ENCODE results near the gene FAM76B.

FAM76B gene

DNA sequence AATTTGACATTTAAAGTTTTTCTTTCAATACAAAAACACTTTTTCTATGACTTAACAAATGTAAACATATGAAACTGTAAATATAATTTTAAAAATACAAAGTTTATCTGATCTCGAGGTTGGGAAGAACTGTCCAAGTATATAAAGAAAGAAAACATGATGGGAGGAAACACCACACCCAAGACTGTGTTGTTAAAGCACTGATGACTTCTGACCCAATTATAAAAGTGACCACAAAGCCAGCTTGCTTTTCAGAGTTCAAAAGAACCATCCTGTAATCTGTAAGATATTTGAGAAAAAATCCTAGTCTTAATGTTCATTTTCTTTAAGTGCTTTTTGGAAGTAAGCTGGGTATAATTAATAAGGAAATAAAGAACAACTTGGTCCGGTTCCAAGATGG is 16.3 kb upstream of the FAM76B start:
- DNase-seq (ENCODE audit: low read depth): no peak
- H3K4me3 ChIP-seq (ENCODE audit: low read depth, low read length): no peak overlapping the region
- TF ChIP-seq CTCF (IDR thresholded peaks at IDR 0.05; ENCODE audit: low read depth, low read length): no peak
- TF ChIP-seq POLR2A (IDR thresholded peaks at IDR 0.05; ENCODE audit: extremely low read depth, insufficient read length): no peak
- no peak for TF ChIP-seq MAX (IDR thresholded peaks at IDR 0.05; ENCODE audit: low read depth, low read length)
- TF ChIP-seq MYC (IDR thresholded peaks at IDR 0.05; ENCODE audit: low read depth, low read length): no peak

DNA sequence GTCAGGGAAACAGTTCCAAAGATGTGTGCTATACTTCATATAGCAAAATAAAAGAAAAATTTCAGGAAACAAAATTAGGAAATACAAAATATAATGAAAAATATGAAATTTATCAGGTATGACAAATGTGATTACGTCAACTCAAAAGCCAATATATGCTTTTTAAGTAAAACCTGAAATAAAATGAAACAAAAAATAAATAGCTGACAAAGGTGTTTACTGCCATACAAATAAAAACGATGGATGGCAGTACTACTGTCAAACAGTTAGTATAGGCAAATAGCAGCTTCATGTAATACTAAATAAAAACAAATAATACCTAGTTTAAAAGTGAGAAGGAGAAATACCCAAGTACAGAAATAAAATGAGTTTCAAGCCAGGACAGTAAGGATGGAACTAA is 14.4 kb upstream of the FAM76B start:
- H3K4me3 ChIP-seq (ENCODE audit: low read depth, low read length): no peak overlapping the region
- no peak for DNase-seq (ENCODE audit: low read depth)
- no peak for TF ChIP-seq MAX (IDR thresholded peaks at IDR 0.05; ENCODE audit: low read depth, low read length)
- no peak for TF ChIP-seq MYC (IDR thresholded peaks at IDR 0.05; ENCODE audit: low read depth, low read length)
- no peak for TF ChIP-seq CTCF (IDR thresholded peaks at IDR 0.05; ENCODE audit: low read depth, low read length)
- no peak for TF ChIP-seq POLR2A (IDR thresholded peaks at IDR 0.05; ENCODE audit: extremely low read depth, insufficient read length)

- TF ChIP-seq MAX (IDR thresholded peaks at IDR 0.05; ENCODE audit: low read depth, low read length) (no peak), POLR2A (IDR thresholded peaks at IDR 0.05; ENCODE audit: extremely low read depth, insufficient read length) (no peak), MYC (IDR thresholded peaks at IDR 0.05; ENCODE audit: low read depth, low read length) (no peak), CTCF (IDR thresholded peaks at IDR 0.05; ENCODE audit: low read depth, low read length) (no peak)
- no peak for DNase-seq (ENCODE audit: low read depth)
- H3K4me3 ChIP-seq (ENCODE audit: low read depth, low read length): no peak overlapping the region
Measured at GRCh38 chr11:95802806-95803205, 13.2 kb upstream of the FAM76B start.

DNA sequence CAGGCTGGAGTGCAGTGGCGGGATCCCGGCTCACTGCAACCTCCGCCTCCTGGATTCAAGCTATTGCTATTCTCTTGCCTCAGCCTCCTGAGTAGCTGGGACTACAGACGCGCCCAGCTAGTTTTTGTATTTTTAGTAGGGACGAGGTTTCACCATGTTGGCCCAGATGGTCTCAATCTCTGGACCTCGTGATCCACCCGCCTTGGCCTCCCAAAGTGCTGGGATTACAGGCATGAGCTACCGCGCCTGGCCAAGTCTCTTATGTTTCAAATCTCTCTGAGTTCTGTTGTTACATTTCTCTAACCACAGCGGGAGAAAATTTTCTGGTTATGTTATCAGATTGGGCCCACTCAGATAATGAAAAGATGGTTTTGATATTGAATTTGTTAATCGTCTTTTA is 10.9 kb upstream of the FAM76B start:
- TF ChIP-seq MAX (IDR thresholded peaks at IDR 0.05; ENCODE audit: low read depth, low read length) (no peak), MYC (IDR thresholded peaks at IDR 0.05; ENCODE audit: low read depth, low read length) (no peak), CTCF (IDR thresholded peaks at IDR 0.05; ENCODE audit: low read depth, low read length) (no peak), POLR2A (IDR thresholded peaks at IDR 0.05; ENCODE audit: extremely low read depth, insufficient read length) (no peak)
- H3K4me3 ChIP-seq (ENCODE audit: low read depth, low read length): no peak overlapping the region
- DNase-seq (ENCODE audit: low read depth): no peak

DNA sequence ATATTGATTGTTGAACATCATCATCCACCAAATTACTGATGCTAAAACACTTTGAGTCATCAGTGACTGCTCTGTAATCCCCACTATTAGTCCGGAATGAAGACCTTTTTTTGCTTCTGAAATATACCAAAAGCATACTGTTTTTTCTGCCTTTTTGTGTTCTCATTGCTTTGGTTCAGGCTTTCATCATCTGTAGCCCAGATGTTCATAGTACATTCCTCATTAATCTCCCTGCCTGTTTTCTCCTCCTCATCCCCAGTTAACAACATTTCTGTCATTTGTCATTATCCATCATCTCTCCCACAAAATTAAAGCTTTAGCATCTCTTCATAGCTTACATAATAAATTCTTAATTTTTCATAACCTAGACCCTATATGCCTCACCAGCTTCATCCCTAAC is 10.0 kb upstream of the FAM76B start:
- TF ChIP-seq MAX (IDR thresholded peaks at IDR 0.05; ENCODE audit: low read depth, low read length) (no peak), MYC (IDR thresholded peaks at IDR 0.05; ENCODE audit: low read depth, low read length) (no peak), CTCF (IDR thresholded peaks at IDR 0.05; ENCODE audit: low read depth, low read length) (no peak), POLR2A (IDR thresholded peaks at IDR 0.05; ENCODE audit: extremely low read depth, insufficient read length) (no peak)
- H3K4me3 ChIP-seq (ENCODE audit: low read depth, low read length): no peak overlapping the region
- DNase-seq (ENCODE audit: low read depth): no peak

DNA sequence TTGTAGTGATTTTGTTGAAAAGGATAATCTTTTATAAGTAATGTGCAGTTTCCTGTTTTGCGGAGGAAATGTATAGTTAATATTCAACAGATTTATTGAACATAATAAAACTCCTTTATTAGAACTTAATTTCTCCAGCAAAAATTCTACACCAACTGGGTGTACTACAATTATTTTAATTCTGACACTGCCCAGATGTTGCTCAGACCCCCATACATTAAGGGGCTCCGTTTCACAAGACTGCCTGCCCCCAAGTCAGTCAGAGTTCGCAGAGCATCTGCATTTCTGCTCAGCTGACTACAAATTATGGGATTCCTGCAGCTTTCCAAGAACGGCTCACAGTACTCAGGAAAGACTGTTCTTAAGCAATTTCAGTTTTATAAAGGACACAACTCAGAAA is 6.9 kb upstream of the FAM76B start:
- DNase-seq (ENCODE audit: low read depth): no peak
- TF ChIP-seq CTCF (IDR thresholded peaks at IDR 0.05; ENCODE audit: low read depth, low read length) (no peak), MYC (IDR thresholded peaks at IDR 0.05; ENCODE audit: low read depth, low read length) (no peak), POLR2A (IDR thresholded peaks at IDR 0.05; ENCODE audit: extremely low read depth, insufficient read length) (no peak), MAX (IDR thresholded peaks at IDR 0.05; ENCODE audit: low read depth, low read length) (no peak)
- H3K4me3 ChIP-seq (ENCODE audit: low read depth, low read length): no peak overlapping the region
